Sigmoid colon (tissue), 4 donors: ENCODE results near the gene FGF22.

Experiments used
- POLR2A ChIP-seq, 2 donors: fragments of 450-650 bp; IDR thresholded peaks; one replicate each; pipeline ENCODE4 v1.6.1; 2016; ENCODE audit warnings: antibody characterized with exemption in 2 of 2, mild to moderate bottlenecking in 2 of 2, moderate library complexity in 2 of 2
- POLR2AphosphoS5 ChIP-seq, 4 donors: sonication (generic); formaldehyde crosslinking; IDR thresholded peaks; one replicate each; pipeline ENCODE4 v1.6.1; 2017; ENCODE audit warnings: antibody characterized with exemption in 4 of 4
- TF ChIP-seq, protein P1 (sequence below), 4 experiments: fragments of 450-650 bp in 3 of 4; fragments of 200-600 bp in 1 of 4; IDR thresholded peaks; one replicate each; pipeline ENCODE4 v1.5.1; 2016 to 2019; ENCODE audit warnings: antibody characterized with exemption in 4 of 4, mild to moderate bottlenecking in 3 of 4, moderate library complexity in 2 of 4

DNA sequence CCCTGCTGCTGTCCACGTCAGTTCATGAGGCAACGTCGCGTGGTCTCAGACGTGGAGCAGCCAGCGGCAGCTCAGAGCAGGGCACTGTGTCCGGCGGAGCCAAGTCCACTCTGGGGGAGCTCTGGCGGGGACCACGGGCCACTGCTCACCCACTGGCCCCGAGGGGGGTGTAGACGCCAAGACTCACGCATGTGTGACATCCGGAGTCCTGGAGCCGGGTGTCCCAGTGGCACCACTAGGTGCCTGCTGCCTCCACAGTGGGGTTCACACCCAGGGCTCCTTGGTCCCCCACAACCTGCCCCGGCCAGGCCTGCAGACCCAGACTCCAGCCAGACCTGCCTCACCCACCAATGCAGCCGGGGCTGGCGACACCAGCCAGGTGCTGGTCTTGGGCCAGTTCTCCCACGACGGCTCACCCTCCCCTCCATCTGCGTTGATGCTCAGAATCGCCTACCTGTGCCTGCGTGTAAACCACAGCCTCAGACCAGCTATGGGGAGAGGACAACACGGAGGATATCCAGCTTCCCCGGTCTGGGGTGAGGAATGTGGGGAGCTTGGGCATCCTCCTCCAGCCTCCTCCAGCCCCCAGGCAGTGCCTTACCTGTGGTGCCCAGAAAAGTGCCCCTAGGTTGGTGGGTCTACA lies 43.1 kb downstream of the FGF22 start:
- TF ChIP-seq POLR2A (IDR thresholded peaks at IDR 0.05): no peak
- TF ChIP-seq POLR2AphosphoS5 (IDR thresholded peaks at IDR 0.05): no peak
- TF ChIP-seq, protein P1, sequence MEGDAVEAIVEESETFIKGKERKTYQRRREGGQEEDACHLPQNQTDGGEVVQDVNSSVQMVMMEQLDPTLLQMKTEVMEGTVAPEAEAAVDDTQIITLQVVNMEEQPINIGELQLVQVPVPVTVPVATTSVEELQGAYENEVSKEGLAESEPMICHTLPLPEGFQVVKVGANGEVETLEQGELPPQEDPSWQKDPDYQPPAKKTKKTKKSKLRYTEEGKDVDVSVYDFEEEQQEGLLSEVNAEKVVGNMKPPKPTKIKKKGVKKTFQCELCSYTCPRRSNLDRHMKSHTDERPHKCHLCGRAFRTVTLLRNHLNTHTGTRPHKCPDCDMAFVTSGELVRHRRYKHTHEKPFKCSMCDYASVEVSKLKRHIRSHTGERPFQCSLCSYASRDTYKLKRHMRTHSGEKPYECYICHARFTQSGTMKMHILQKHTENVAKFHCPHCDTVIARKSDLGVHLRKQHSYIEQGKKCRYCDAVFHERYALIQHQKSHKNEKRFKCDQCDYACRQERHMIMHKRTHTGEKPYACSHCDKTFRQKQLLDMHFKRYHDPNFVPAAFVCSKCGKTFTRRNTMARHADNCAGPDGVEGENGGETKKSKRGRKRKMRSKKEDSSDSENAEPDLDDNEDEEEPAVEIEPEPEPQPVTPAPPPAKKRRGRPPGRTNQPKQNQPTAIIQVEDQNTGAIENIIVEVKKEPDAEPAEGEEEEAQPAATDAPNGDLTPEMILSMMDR (IDR thresholded peaks at IDR 0.05): no peak
